ENCODE measurements around the gene GNG7.
A peak's percentile ranks its signal among the peaks of the same experiment; 100 is the strongest.
"Not testable (repeated sequence)": the region's sequence is repeated elsewhere in the genome, so short reads cannot be mapped to it uniquely, and the experiment has no call there.

Gene GNG7

GRCh38 chr19:2511570-2511969, 190.9 kb downstream of the GNG7 start:
- Histone ChIP-seq H3K27me3 (ENCODE audit: low read depth, low read length) (peaks cover 6% of the 10 kb centered on the region; the same call in 1 of the 2 replicates), H3K79me2 (ENCODE audit: low read length) (no peaks in the 10 kb centered on the region), H3K4me1 (ENCODE audit: low read length) (peaks cover 3% of the 10 kb centered on the region; the same call in 1 of the 2 replicates), H3K9me3 (ENCODE audit: insufficient read depth, low read length) (no peaks in the 10 kb centered on the region), H3K4me3 (ENCODE audit: low read length) (no peak overlapping the region), H3K27ac (ENCODE audit: low read length) (no peak overlapping the region), H3K9ac (ENCODE audit: low read length) (no peak overlapping the region), H3K36me3 (replicated peaks; ENCODE audit: low read depth, low read length) (no peaks in the 10 kb centered on the region), H2AFZ (ENCODE audit: low read depth, low read length) (no peak overlapping the region), H3K4me2 (ENCODE audit: low read length) (no peak overlapping the region), H4K20me1 (ENCODE audit: insufficient read depth, low read length) (no peaks in the 10 kb centered on the region)
- TF ChIP-seq CTCF (IDR thresholded peaks at IDR 0.05; ENCODE audit: low read depth, low read length) (no peak), EZH2phosphoT487 (IDR thresholded peaks at IDR 0.05; ENCODE audit: low read depth) (no peak)

DNA sequence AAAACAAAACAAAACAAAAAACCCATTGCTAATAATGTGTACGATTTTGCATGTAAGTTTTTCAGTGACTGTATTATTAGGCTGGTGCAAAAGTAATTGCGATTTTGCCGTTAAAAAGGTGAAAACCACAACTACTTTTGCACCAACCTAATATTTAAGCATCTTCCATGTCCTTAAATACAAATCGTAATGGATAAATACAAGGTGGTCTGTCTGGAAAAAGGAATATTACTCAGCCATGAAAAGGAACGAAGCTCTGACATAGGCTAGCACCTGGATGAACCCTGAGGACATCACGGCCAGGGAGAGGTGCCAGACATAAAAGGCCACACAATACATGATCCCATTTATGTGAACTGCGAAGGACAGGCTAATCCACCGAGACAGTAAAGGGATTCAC, 193.4 kb downstream of the GNG7 start:
- TF ChIP-seq CTCF (IDR thresholded peaks at IDR 0.05; ENCODE audit: low read depth, low read length) (no peak), EZH2phosphoT487 (IDR thresholded peaks at IDR 0.05; ENCODE audit: low read depth) (no peak)
- Histone ChIP-seq H2AFZ (ENCODE audit: low read depth, low read length) (no peak overlapping the region), H3K4me3 (ENCODE audit: low read length) (no peak overlapping the region), H3K27me3 (ENCODE audit: low read depth, low read length) (peaks cover 14% of the 10 kb centered on the region), H3K4me2 (ENCODE audit: low read length) (no peak overlapping the region), H3K36me3 (replicated peaks; ENCODE audit: low read depth, low read length) (no peaks in the 10 kb centered on the region), H3K9me3 (ENCODE audit: insufficient read depth, low read length) (no peaks in the 10 kb centered on the region), H3K79me2 (ENCODE audit: low read length) (no peaks in the 10 kb centered on the region), H3K9ac (ENCODE audit: low read length) (no peak overlapping the region), H4K20me1 (ENCODE audit: insufficient read depth, low read length) (no peaks in the 10 kb centered on the region), H3K27ac (ENCODE audit: low read length) (no peak overlapping the region), H3K4me1 (ENCODE audit: low read length) (peaks cover 3% of the 10 kb centered on the region; the same call in 1 of the 2 replicates)

- H3K9ac ChIP-seq (ENCODE audit: low read length) = no peak overlapping the region
- no peaks in the 10 kb centered on the region for H3K9me3 ChIP-seq (ENCODE audit: insufficient read depth, low read length)
- H4K20me1 ChIP-seq (ENCODE audit: insufficient read depth, low read length) = no peaks in the 10 kb centered on the region
- peak overlapping the region; percentile 39; the same call in 1 of the 2 replicates for H3K4me3 ChIP-seq (ENCODE audit: low read length)
- H2AFZ ChIP-seq (ENCODE audit: low read depth, low read length) = peak overlapping the region; percentile 67; the same call in 1 of the 2 replicates
- peaks cover 8% of the 10 kb centered on the region for H3K27me3 ChIP-seq (ENCODE audit: low read depth, low read length)
- peak overlapping the region; percentile 48 for H3K4me2 ChIP-seq (ENCODE audit: low read length)
- no peak overlapping the region for H3K27ac ChIP-seq (ENCODE audit: low read length)
- TF ChIP-seq EZH2phosphoT487 (IDR thresholded peaks at IDR 0.05; ENCODE audit: low read depth) = no peak
- TF ChIP-seq CTCF (IDR thresholded peaks at IDR 0.05; ENCODE audit: low read depth, low read length) = no peak
- H3K36me3 ChIP-seq (replicated peaks; ENCODE audit: low read depth, low read length) = no peaks in the 10 kb centered on the region
- H3K4me1 ChIP-seq (ENCODE audit: low read length) = peaks cover 3% of the 10 kb centered on the region; the same call in 1 of the 2 replicates
- no peaks in the 10 kb centered on the region for H3K79me2 ChIP-seq (ENCODE audit: low read length)
These were observed 195.4 kb downstream of the GNG7 start for GRCh38 chr19:2507109-2507508.

DNA sequence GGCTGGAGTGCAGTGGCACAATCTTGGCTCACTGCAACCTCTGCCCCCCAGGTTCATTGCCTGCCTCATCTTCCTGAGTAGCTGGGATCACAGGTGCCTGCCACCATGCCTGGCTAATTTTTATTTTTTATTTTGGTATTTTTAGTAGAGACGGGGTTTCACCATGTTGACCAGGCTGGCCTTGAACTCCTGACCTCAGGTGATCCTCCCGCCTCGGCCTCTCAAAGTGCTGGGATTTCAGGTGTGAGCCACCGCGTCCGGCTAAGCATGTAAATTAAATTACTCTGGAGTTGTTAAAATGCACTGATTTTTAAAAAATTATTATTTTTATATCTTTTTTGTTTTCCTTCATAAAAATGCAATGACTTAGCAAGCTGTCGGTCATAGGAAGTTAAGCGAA, 195.8 kb downstream of the GNG7 start:
- not testable (repeated sequence) for H2AFZ ChIP-seq (ENCODE audit: low read depth, low read length); H3K4me1 ChIP-seq (ENCODE audit: low read length)

More for the DNA sequence above, 195.8 kb downstream of the GNG7 start:
- H3K4me2 ChIP-seq (ENCODE audit: low read length); H3K79me2 ChIP-seq (ENCODE audit: low read length); H3K36me3 ChIP-seq (replicated peaks; ENCODE audit: low read depth, low read length); H4K20me1 ChIP-seq (ENCODE audit: insufficient read depth, low read length); H3K9me3 ChIP-seq (ENCODE audit: insufficient read depth, low read length); H3K27ac ChIP-seq (ENCODE audit: low read length); H3K27me3 ChIP-seq (ENCODE audit: low read depth, low read length); H3K9ac ChIP-seq (ENCODE audit: low read length); H3K4me3 ChIP-seq (ENCODE audit: low read length): not testable (repeated sequence)
